Activated CD8-positive, alpha-beta T cell treated with anti-CD3 and anti-CD28 coated beads, Interleukin-2, amount 10 ng/mL, durations not matched to agents 7 days and 5 days (primary cell): ENCODE measurements around the gene KNTC1. TPM values are rescaled to one million over a fixed set of nuclear protein-coding genes. Genes with fewer than 3 reads are reported as not detected.
"Not testable (repeated sequence)": the region's sequence is repeated elsewhere in the genome, so short reads cannot be mapped to it uniquely, and the experiment has no call there.

Experiments
- ATAC-seq: fragments of 150-1000 bp; cut with Tn5 transposase; one replicate; pipeline ENCODE4 v1.10.0; 2021; ENCODE audit warnings: moderate library complexity
- CTCF ChIA-PET: fragments of 350-600 bp; sonication (Branson Sonifier 250); formaldehyde crosslinking; loops from one replicate; lab custom pipeline; 2021; ENCODE audit warnings: antibody characterized with exemption; lab: Charles Lee
- POLR2A ChIA-PET: fragments of 350-600 bp; sonication (Branson Sonifier 250); formaldehyde crosslinking; loops from one replicate; lab custom pipeline; 2021; ENCODE audit warnings: antibody characterized with exemption; lab: Charles Lee
- DNase-seq: peaks from one replicate; pipeline ENCODE4 v3.0.0-alpha.2; 2020
- H3K27ac Mint-ChIP-seq: one replicate; pipeline ENCODE4 v1.8.0; 2021; ENCODE audit warnings: mild to moderate bottlenecking, mixed read lengths
- H3K27me3 Mint-ChIP-seq: one replicate; pipeline ENCODE4 v1.8.0; 2021; ENCODE audit warnings: low read depth, mixed read lengths
- H3K36me3 Mint-ChIP-seq: one replicate; pipeline ENCODE4 v1.8.0; 2021; ENCODE audit warnings: low read depth, mixed read lengths
- H3K4me1 Mint-ChIP-seq: one replicate; pipeline ENCODE4 v1.8.0; 2021; ENCODE audit warnings: low read depth, mixed read lengths
- H3K4me3 Mint-ChIP-seq: one replicate; pipeline ENCODE4 v1.8.0; 2021; ENCODE audit warnings: mild to moderate bottlenecking, mixed read lengths
- H3K9me3 Mint-ChIP-seq: one replicate; pipeline ENCODE4 v1.8.0; 2022; ENCODE audit warnings: mixed read lengths; ENCODE audit not compliant: insufficient read depth
- total RNA-seq, 2 experiments: library from RNA; stranded (reverse); gene quantifications; one replicate each; pipeline ENCODE4 v1.2.3, GENCODE V29; 2021

KNTC1 gene, protein sequence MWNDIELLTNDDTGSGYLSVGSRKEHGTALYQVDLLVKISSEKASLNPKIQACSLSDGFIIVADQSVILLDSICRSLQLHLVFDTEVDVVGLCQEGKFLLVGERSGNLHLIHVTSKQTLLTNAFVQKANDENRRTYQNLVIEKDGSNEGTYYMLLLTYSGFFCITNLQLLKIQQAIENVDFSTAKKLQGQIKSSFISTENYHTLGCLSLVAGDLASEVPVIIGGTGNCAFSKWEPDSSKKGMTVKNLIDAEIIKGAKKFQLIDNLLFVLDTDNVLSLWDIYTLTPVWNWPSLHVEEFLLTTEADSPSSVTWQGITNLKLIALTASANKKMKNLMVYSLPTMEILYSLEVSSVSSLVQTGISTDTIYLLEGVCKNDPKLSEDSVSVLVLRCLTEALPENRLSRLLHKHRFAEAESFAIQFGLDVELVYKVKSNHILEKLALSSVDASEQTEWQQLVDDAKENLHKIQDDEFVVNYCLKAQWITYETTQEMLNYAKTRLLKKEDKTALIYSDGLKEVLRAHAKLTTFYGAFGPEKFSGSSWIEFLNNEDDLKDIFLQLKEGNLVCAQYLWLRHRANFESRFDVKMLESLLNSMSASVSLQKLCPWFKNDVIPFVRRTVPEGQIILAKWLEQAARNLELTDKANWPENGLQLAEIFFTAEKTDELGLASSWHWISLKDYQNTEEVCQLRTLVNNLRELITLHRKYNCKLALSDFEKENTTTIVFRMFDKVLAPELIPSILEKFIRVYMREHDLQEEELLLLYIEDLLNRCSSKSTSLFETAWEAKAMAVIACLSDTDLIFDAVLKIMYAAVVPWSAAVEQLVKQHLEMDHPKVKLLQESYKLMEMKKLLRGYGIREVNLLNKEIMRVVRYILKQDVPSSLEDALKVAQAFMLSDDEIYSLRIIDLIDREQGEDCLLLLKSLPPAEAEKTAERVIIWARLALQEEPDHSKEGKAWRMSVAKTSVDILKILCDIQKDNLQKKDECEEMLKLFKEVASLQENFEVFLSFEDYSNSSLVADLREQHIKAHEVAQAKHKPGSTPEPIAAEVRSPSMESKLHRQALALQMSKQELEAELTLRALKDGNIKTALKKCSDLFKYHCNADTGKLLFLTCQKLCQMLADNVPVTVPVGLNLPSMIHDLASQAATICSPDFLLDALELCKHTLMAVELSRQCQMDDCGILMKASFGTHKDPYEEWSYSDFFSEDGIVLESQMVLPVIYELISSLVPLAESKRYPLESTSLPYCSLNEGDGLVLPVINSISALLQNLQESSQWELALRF (N-terminal part only)
- total RNA-seq: 100 to 1,000 TPM; 139 to 147 TPM

DNA sequence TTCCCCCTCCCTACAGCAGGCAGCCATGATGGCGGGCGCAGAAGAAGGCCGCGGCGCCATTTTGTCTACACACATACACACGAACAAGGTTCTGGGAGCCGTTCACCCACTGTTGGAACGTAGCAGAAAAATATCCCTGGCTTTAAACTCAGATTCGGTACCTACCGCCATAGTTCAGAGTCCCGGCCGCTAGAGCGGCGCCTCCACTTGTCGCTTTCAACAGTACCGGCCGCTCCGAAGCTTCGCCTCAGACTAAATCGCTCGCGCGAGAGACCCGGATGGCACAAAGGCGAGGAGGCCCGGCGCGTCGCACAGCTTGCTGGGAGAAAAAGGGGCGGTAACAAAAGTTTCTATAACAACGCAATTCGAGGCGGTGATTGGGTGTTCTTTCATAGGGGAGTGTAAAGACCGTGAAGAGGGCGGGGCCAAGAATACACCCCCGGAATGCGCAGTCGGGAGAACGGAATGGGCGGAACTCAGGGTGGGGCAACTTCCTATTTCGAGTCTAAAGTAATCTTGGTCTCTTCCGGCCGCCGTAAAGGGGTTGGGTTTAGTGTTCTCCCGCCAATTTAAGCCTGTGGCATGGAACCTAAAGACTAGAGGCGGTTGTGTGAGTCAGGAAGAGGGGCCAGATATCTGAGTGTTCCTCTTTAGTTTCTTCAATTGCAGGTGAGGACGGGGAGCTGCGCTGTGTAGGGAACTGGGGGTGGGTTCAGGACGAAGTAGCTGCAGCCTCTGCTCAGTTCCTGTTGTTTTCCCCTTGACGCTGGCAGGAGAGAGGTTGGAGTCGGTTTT, at the start of gene KNTC1, which contains the start of gene RSRC2:
TSS of gene KNTC1 (plus strand) at position 567 of the 795 bp plus-strand sequence. CDS start 2,815 bp downstream, outside the sequence.
TSS of gene RSRC2 (minus strand) at position 254 of the 795 bp plus-strand sequence. CDS start at position 171, 83 bp downstream.
- Mint-ChIP-seq H3K9me3 (no peaks in the 10 kb centered on the region), H3K36me3 (peaks cover 57% of the 10 kb centered on the region), H3K4me1 (peaks cover 39% of the 10 kb centered on the region), H3K4me3 (no peak within 1 kb of the TSS), H3K27me3 (no peaks in the 10 kb centered on the region), H3K27ac (no peak within 1 kb of the TSS)
- POLR2A ChIA-PET: interaction anchor here (0.5 to 7.8 kb wide), 26 partner anchors 10 to 1075 kb away, joined by 3 to 187 read pairs (median 4); partner anchors contain the start of genes DDX55, DENR, DIABLO and MPHOSPH9
- CTCF ChIA-PET: interaction anchor here (1.2 to 3.2 kb wide), 6 partner anchors 10 to 127 kb away, joined by 3 to 14 read pairs (median 5); partner anchors contain the start of gene ZCCHC8
- ATAC-seq (peak; percentile 94), DNase-seq (peak; percentile 100)

DNA sequence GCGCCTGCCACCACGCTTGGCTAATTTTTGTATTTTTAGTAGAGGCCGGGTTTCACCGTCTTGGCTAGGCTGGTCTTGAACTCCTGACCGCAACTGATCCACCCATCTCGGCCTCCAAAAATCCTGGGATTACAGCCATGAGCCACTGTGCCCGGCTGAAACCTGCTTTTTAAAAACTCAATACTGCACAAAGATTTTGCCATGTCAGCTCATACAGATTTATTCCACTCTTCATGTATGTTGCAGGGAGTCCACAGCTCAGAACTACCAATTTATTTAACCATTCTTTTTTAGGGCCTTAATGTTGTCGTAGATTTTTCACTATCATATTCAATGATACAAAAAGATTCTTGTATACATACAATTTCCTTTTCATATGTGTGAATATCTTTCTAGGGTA, 46.3 kb upstream of the KNTC1 start:
- ATAC-seq: no peak
- no peaks in the 10 kb centered on the region for H3K9me3 Mint-ChIP-seq
- DNase-seq: no peak
- H3K36me3 Mint-ChIP-seq: peaks cover 67% of the 10 kb centered on the region
- POLR2A ChIA-PET: interaction anchor here (0.9 kb wide), 1 partner anchor 9 kb away, joined by 3 read pairs; no protein-coding TSS in a partner anchor
- CTCF ChIA-PET: interaction anchor here (1.7 kb wide), 1 partner anchor 81 kb away, joined by 7 read pairs; no protein-coding TSS in a partner anchor
- H3K4me1 Mint-ChIP-seq: peaks cover 4% of the 10 kb centered on the region
- H3K4me3 Mint-ChIP-seq: no peak overlapping the region
- no peaks in the 10 kb centered on the region for H3K27me3 Mint-ChIP-seq
- no peak overlapping the region for H3K27ac Mint-ChIP-seq

DNA sequence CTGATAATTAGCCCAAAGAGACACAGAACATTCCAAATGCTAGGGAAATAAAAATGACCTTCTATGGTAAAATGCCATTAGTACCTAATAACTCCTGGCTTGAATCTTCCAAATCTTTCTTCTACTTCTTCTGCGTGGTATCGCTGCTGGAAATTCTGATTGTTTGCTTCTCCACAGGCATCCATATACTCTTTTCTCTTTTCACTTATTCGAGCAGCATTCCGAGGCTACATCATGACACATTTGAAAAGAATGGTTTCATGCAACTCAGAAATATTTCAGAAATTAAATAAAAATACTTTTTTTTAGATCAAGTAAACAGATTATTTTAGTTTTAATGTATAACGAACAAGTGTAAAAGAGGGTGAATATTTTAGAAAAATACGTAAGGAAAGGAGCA, 45.2 kb upstream of the KNTC1 start:
- no peak overlapping the region for H3K4me3 Mint-ChIP-seq
- ChIA-PET POLR2A (no interaction called here), CTCF (no interaction called here)
- no peaks in the 10 kb centered on the region for H3K27me3 Mint-ChIP-seq
- no peak for ATAC-seq
- H3K4me1 Mint-ChIP-seq: peaks cover 3% of the 10 kb centered on the region
- no peaks in the 10 kb centered on the region for H3K9me3 Mint-ChIP-seq
- no peak for DNase-seq
- H3K27ac Mint-ChIP-seq: no peak overlapping the region
- H3K36me3 Mint-ChIP-seq: peaks cover 63% of the 10 kb centered on the region

DNA sequence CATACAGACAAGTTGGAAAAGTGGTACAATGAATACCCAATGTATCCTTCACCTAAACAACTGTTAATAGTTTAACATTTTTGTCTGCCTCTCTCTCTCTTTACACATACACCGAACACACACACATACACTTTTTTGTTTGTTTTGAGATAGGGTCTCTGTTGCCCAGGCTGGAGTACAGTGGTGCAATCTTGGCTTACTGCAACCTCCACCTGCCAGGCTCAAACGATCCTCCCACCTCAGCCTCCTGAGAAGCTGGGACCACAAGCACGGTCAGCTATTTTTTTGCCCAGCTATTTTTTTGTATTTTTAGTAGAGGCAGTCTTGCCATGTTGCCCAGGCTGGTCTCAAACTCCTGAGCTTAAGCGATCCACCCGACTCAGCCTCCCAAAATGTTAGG, 43.1 kb upstream of the KNTC1 start:
- ChIA-PET CTCF (interaction anchor here (2.7 kb wide), 1 partner anchor 13 kb away, joined by 7 read pairs; no protein-coding TSS in a partner anchor), POLR2A (interaction anchor here (0.7 to 1.5 kb wide), 2 partner anchors 43 to 155 kb away, joined by 3 to 4 read pairs; partner anchors contain the start of genes KNTC1 and RSRC2)
- DNase-seq (no peak), ATAC-seq (no peak)
- Mint-ChIP-seq H3K27ac (peak overlapping the region; percentile 43), H3K36me3 (peaks cover 60% of the 10 kb centered on the region), H3K9me3 (no peaks in the 10 kb centered on the region), H3K4me1 (peaks cover 3% of the 10 kb centered on the region), H3K4me3 (no peak overlapping the region), H3K27me3 (no peaks in the 10 kb centered on the region)

DNA sequence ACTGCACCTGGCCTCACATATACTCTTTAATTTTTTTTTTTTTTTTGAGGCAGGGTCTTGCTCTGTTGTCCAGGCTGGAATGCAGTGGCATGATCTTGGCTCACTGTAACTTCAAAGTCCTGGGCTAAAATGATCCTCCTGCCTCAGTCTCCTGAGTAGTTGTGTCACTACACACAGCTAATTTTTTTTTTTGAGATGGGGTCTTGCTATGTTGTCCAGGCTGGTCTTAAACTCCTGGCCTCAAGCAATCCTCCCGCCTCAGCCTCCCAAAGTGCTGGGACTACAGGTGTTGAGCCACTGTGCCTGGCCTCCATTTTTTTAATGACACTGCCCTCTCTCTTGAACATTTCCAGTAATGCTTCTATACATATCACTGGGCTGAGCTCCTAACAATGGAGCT, 42.7 kb upstream of the KNTC1 start:
- POLR2A ChIA-PET: interaction anchor here (0.7 to 1.5 kb wide), 2 partner anchors 43 to 155 kb away, joined by 3 to 4 read pairs; partner anchors contain the start of genes KNTC1 and RSRC2

DNA sequence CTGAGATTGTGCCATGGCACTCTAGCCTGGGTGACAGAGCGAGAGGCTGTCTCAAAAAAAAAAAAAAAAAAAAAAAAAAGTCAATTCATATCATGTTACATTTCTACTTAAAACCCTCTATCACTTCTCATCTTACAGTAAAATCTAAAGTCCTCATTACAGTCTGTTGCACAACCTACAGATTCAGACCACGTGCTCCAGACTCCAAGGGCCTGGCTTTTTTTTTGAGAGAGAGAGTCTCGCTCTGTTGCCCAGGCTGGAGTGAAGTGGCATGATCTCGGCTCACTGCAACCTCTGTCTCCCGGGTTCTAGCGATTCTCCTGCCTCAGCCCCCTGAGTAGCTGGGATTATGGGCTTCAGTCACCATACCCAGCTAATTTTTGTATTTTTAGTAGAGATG, 40.7 kb upstream of the KNTC1 start:
- CTCF ChIA-PET: interaction anchor here (2.7 kb wide), 1 partner anchor 15 kb away, joined by 7 read pairs; no protein-coding TSS in a partner anchor
- not testable (repeated sequence) for ATAC-seq, H3K27me3 Mint-ChIP-seq, H3K27ac Mint-ChIP-seq, H3K4me3 Mint-ChIP-seq, H3K9me3 Mint-ChIP-seq, DNase-seq, H3K4me1 Mint-ChIP-seq
- H3K36me3 Mint-ChIP-seq: peaks cover 61% of the 10 kb centered on the region
- POLR2A ChIA-PET: interaction anchor here (0.5 to 1.2 kb wide), 4 partner anchors 12 to 98 kb away, joined by 3 read pairs; partner anchors contain the start of gene RSRC2

More for the DNA sequence above, 42.7 kb upstream of the KNTC1 start:
- H3K27ac Mint-ChIP-seq, DNase-seq, H3K27me3 Mint-ChIP-seq, H3K4me3 Mint-ChIP-seq, H3K9me3 Mint-ChIP-seq, ATAC-seq, H3K4me1 Mint-ChIP-seq: not testable (repeated sequence)
- CTCF ChIA-PET: interaction anchor here (2.7 kb wide), 1 partner anchor 13 kb away, joined by 7 read pairs; no protein-coding TSS in a partner anchor
- peaks cover 61% of the 10 kb centered on the region for H3K36me3 Mint-ChIP-seq

DNA sequence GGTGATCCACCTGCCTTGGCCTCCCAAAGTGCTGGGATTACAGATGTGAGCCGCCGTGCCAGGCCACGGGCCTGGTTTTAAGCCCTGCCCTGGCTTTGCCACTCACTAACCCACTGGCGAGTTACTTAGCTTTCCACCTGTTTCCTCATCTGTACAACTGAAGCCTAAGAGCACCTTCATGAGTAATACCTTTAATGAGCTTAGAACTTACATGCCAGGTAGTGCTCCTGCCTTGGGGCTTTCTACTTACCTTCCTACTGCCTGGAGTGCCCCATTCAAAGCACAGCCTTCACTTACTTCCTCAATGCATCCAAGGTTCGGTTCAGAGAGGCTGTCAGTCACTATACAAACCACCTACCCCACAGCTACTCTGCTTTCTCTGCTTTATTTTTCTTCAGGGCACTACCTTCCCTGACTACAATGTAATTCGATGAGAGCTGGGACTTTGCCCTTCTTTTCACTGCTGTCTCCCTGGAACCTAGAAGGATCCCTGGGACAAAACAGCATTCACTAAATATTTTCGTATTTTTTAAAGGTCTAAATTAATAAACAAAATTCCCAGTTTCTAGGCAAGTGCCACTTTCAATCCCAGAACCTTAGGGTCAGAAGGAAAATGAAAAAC, 40.1 kb upstream of the KNTC1 start:
- Mint-ChIP-seq H3K9me3 (no peaks in the 10 kb centered on the region), H3K27me3 (no peaks in the 10 kb centered on the region), H3K4me3 (no peak overlapping the region), H3K4me1 (peaks cover 5% of the 10 kb centered on the region), H3K27ac (no peak overlapping the region), H3K36me3 (peaks cover 62% of the 10 kb centered on the region)
- ChIA-PET POLR2A (interaction anchor here (0.9 kb wide), 2 partner anchors 14 to 40 kb away, joined by 3 read pairs; partner anchors contain the start of gene RSRC2), CTCF (no interaction called here)
- no peak for ATAC-seq
- no peak for DNase-seq

DNA sequence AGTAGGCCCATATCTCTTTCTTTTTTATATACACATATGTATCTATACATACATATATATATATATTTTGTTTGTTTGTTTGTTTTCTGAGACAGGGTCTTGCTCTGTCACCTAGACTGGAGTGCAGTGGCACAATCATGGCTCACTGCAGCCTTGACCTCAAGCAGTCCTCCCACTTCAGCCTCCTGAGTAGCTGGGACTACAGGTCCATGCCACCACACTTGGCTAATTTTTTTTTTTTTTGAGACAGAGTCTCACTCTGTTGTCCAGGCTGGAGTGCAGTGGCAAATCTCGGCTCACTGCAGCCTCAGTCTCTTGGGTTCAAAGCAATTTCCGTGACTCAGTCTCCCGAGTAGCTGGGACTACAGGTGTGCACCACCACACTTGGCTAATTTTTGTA, 39.2 kb upstream of the KNTC1 start:
- H3K9me3 Mint-ChIP-seq, H3K4me3 Mint-ChIP-seq, POLR2A ChIA-PET: not testable (repeated sequence)

DNA sequence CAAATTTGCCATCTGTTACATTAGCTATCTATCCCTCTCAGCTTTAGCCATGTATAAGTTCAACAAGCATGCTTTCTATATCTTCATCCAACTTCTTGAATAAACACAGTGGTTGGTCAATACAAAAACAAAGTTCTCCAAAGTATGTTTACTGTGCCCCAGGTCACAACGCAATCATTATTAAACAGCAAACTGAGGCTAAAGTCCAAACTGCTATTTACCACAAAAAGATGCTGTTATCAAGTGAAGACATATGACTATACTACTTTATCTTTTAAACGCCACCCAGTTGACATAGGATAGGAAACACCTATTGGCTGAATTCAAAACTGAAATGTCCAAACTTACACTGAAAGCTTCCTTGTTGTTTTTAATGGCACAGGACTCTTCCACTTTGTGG, 38.0 kb upstream of the KNTC1 start:
- POLR2A ChIA-PET: interaction anchor here (0.6 to 2.2 kb wide), 2 partner anchors 12 to 17 kb away, joined by 3 to 10 read pairs; partner anchors contain the start of gene ZCCHC8
- Mint-ChIP-seq H3K9me3 (no peaks in the 10 kb centered on the region), H3K4me1 (peaks cover 3% of the 10 kb centered on the region), H3K4me3 (no peak overlapping the region), H3K36me3 (peaks cover 57% of the 10 kb centered on the region), H3K27ac (no peak overlapping the region), H3K27me3 (no peaks in the 10 kb centered on the region)
- no peak for ATAC-seq
- DNase-seq: no peak
- CTCF ChIA-PET: interaction anchor here (1.3 to 2.3 kb wide), 3 partner anchors 9 to 17 kb away, joined by 3 to 11 read pairs (median 9); partner anchors contain the start of gene ZCCHC8

More for the DNA sequence above, 39.2 kb upstream of the KNTC1 start:
- CTCF ChIA-PET: interaction anchor here (2.3 kb wide), 1 partner anchor 11 kb away, joined by 9 read pairs; no protein-coding TSS in a partner anchor
- H3K36me3 Mint-ChIP-seq: peaks cover 65% of the 10 kb centered on the region
- not testable (repeated sequence) for H3K4me1 Mint-ChIP-seq, ATAC-seq, H3K27ac Mint-ChIP-seq, H3K27me3 Mint-ChIP-seq, DNase-seq
